ENCODE data around the gene BET1.

The BET1 gene

GRCh38 chr7:94012746-94013145 is 8.6 kb upstream of the BET1 start:
- DNase-seq (ENCODE audit: low read depth, low spot score), result no peak

- DNase-seq (ENCODE audit: low read depth, low spot score), result no peak
Measured at GRCh38 chr7:94011714-94012353, 7.7 kb upstream of the BET1 start.

GRCh38 chr7:94008537-94008936 is 4.4 kb upstream of the BET1 start:
- DNase-seq (ENCODE audit: low read depth, low spot score), result no peak

- DNase-seq (ENCODE audit: low read depth, low spot score), result no peak
Measured at GRCh38 chr7:94005753-94006152, 1.6 kb upstream of the BET1 start.

- no peak for DNase-seq (ENCODE audit: low read depth, low spot score)
Measured at GRCh38 chr7:94003446-94004023, 620 bp downstream of the BET1 start.

GRCh38 chr7:94001396-94001795 is 2.8 kb downstream of the BET1 start:
- DNase-seq (ENCODE audit: low read depth, low spot score), result no peak

GRCh38 chr7:93997868-93998267 is 6.3 kb downstream of the BET1 start:
- no peak for DNase-seq (ENCODE audit: low read depth, low spot score)

GRCh38 chr7:93992421-93993110 is 11.6 kb downstream of the BET1 start:
- no peak for DNase-seq (ENCODE audit: low read depth, low spot score)

- no peak for DNase-seq (ENCODE audit: low read depth, low spot score)
Measured at GRCh38 chr7:93987297-93987696, 16.9 kb downstream of the BET1 start.

- no peak for DNase-seq (ENCODE audit: low read depth, low spot score)
Measured at GRCh38 chr7:93985101-93985500, 19.1 kb downstream of the BET1 start.

- no peak for DNase-seq (ENCODE audit: low read depth, low spot score)
Measured at GRCh38 chr7:93984024-93984423, 20.1 kb downstream of the BET1 start.

GRCh38 chr7:93981480-93981874 is 22.7 kb downstream of the BET1 start:
- DNase-seq (ENCODE audit: low read depth, low spot score), result no peak

GRCh38 chr7:93980744-93981479 is 23.2 kb downstream of the BET1 start:
- no peak for DNase-seq (ENCODE audit: low read depth, low spot score)

- no peak for DNase-seq (ENCODE audit: low read depth, low spot score)
Measured at GRCh38 chr7:93977211-93977950, 26.8 kb downstream of the BET1 start.

- DNase-seq (ENCODE audit: low read depth, low spot score), result no peak
Measured at GRCh38 chr7:93973134-93973533, 31.0 kb downstream of the BET1 start.

- no peak for DNase-seq (ENCODE audit: low read depth, low spot score)
Measured at GRCh38 chr7:93972029-93972725, 32.0 kb downstream of the BET1 start.

- no peak for DNase-seq (ENCODE audit: low read depth, low spot score)
Measured at GRCh38 chr7:93968911-93969620, 35.1 kb downstream of the BET1 start.

GRCh38 chr7:93964813-93965212 is 39.3 kb downstream of the BET1 start:
- DNase-seq (ENCODE audit: low read depth, low spot score), result no peak

GRCh38 chr7:93964262-93964661 is 39.9 kb downstream of the BET1 start:
- DNase-seq (ENCODE audit: low read depth, low spot score), result no peak

- DNase-seq (ENCODE audit: low read depth, low spot score), result no peak
Measured at GRCh38 chr7:93960986-93961385, 43.2 kb downstream of the BET1 start.

GRCh38 chr7:93958651-93959050 is 45.5 kb downstream of the BET1 start:
- no peak for DNase-seq (ENCODE audit: low read depth, low spot score)

All from activated naive CD8-positive, alpha-beta T cell treated with anti-CD3 and anti-CD28 coated beads, Interleukin-2, amount 50 U/mL, for 16 hours (primary cell).